GM12875 (cell line): ENCODE results near the gene CYP26C1.

Experiments used
- H3K4me3 ChIP-seq: one replicate; pipeline ENCODE4 v1.5.1; 2011; ENCODE audit warnings: low read depth, low read length, control low read depth
- TF ChIP-seq, protein P1 (sequence below): IDR thresholded peaks from 2 replicates; pipeline ENCODE4 v1.5.1; 2011; ENCODE audit warnings: low read depth, mild to moderate bottlenecking, control low read depth, inconsistent platforms, low read length, moderate library complexity, borderline replicate concordance; ENCODE audit not compliant: insufficient read depth

The CYP26C1 gene

DNA sequence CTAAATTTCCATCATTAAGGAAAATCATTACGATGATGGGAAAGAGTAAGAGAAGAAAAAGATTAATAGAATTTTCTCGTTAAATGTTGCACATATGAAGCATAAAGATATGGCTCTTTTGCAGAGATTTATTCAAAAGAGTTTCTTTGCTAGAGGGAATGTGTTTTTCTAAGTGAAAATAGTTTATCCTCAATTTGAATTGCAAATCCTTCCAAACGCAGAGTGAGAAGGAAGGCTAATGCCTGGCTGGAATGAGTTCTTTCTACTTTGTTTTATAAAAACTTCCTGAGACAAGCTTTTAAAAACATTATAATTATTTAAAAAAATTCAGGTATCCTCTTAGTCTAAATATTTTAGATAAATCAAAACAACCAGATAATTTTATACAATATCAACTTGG, 27.2 kb downstream of the CYP26C1 start:
- TF ChIP-seq, protein P1, sequence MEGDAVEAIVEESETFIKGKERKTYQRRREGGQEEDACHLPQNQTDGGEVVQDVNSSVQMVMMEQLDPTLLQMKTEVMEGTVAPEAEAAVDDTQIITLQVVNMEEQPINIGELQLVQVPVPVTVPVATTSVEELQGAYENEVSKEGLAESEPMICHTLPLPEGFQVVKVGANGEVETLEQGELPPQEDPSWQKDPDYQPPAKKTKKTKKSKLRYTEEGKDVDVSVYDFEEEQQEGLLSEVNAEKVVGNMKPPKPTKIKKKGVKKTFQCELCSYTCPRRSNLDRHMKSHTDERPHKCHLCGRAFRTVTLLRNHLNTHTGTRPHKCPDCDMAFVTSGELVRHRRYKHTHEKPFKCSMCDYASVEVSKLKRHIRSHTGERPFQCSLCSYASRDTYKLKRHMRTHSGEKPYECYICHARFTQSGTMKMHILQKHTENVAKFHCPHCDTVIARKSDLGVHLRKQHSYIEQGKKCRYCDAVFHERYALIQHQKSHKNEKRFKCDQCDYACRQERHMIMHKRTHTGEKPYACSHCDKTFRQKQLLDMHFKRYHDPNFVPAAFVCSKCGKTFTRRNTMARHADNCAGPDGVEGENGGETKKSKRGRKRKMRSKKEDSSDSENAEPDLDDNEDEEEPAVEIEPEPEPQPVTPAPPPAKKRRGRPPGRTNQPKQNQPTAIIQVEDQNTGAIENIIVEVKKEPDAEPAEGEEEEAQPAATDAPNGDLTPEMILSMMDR: no peak
- H3K4me3 ChIP-seq: no peak overlapping the region

GRCh38 chr10:93088466-93088865, 27.9 kb downstream of the CYP26C1 start:
- H3K4me3 ChIP-seq: no peak overlapping the region
- TF ChIP-seq, protein P1: no peak

GRCh38 chr10:93090619-93091018, 30.0 kb downstream of the CYP26C1 start:
- no peak overlapping the region for H3K4me3 ChIP-seq
- TF ChIP-seq, protein P1: no peak

- H3K4me3 ChIP-seq: no peak overlapping the region
- TF ChIP-seq, protein P1: no peak
Observed at GRCh38 chr10:93091960-93092359, 31.4 kb downstream of the CYP26C1 start.

DNA sequence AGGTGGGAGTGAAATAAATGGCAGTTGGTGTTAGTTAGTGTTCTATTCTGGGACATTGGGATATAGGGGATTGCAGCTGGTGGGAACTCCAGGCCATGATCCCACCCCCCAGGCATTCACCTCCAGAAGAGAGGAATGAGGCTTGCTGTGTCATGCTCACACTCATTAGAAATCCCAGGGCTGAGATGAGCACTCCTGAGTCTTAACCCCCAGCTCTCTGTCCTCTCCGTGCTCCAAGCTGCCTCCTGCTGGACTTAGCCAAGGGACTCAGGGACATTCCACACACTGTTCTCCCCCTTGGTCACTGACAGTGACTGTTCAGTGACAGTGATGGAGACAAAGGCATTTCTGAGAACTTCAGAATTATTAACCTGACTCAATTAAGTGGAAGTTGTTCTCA, 34.6 kb downstream of the CYP26C1 start:
- TF ChIP-seq, protein P1: no peak
- H3K4me3 ChIP-seq: no peak overlapping the region

GRCh38 chr10:93096901-93097300, 36.3 kb downstream of the CYP26C1 start:
- TF ChIP-seq, protein P1: no peak
- no peak overlapping the region for H3K4me3 ChIP-seq

GRCh38 chr10:93097386-93097785, 36.8 kb downstream of the CYP26C1 start:
- TF ChIP-seq, protein P1: no peak
- H3K4me3 ChIP-seq: no peak overlapping the region
